ENCODE measurements around the gene XCR1. TPM values are rescaled to one million over a fixed set of nuclear protein-coding genes. Genes with fewer than 3 reads are reported as not detected.
A peak's percentile ranks its signal among the peaks of the same experiment; 100 is the strongest.
"Not testable (repeated sequence)": the region's sequence is repeated elsewhere in the genome, so short reads cannot be mapped to it uniquely, and the experiment has no call there.

Gene XCR1
- total RNA-seq, 2 experiments from 2014 or later: not detected

GRCh38 chr3:46061887-46062286 lies 34.6 kb upstream of the XCR1 start:
- no peaks in the 10 kb centered on the region for H3K9me3 Mint-ChIP-seq (ENCODE audit: insufficient read depth)
- no peak overlapping the region for H3K4me3 Mint-ChIP-seq
- ChIA-PET CTCF (interaction anchor here (8.9 kb wide), 1 partner anchor 17 kb away, joined by 129 read pairs; no protein-coding TSS in a partner anchor), POLR2A (no interaction called here)
- H3K27me3 Mint-ChIP-seq (ENCODE audit: low read depth): peaks cover 47% of the 10 kb centered on the region
- ATAC-seq: no peak
- no peak for DNase-seq
- H3K4me1 Mint-ChIP-seq (ENCODE audit: low read depth): peaks cover 25% of the 10 kb centered on the region
- no peaks in the 10 kb centered on the region for H3K36me3 Mint-ChIP-seq (ENCODE audit: low read depth)
- H3K27ac Mint-ChIP-seq: no peak overlapping the region

DNA sequence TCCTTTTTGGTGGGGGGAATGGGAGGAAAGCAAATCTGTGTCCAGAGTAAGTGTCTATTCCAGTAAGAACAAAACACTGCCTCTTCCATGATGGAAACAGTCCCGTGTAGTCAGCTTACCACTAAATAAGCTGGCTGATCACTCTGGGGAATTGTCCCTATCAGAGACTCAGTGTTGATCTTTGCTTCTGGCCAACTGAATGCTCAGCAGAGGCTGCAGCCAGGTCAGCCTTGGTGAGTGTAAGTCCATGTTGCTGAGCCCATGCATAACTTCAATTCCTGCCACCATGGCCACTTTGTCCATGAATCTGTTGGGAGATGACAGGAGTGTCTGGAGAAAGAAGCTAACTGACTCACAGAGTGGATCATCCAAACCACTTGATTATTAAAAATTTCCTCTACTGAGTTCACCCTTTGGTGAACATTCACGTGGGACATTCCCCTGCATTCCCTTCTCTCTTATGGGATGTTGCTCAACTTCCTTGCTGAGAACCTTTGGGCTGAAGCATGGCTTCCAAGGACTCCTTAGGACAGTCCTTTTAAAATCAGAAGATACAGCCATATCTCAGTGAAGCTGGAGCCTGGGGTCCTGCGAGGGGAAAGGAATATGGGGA lies 33.9 kb upstream of the XCR1 start:
- ChIA-PET POLR2A (no interaction called here), CTCF (no interaction called here)
- peaks cover 47% of the 10 kb centered on the region for H3K27me3 Mint-ChIP-seq (ENCODE audit: low read depth)

GRCh38 chr3:46060551-46060950 lies 33.3 kb upstream of the XCR1 start:
- H3K4me3 Mint-ChIP-seq: no peak overlapping the region
- ATAC-seq (no peak), DNase-seq (no peak)
- no peaks in the 10 kb centered on the region for H3K9me3 Mint-ChIP-seq (ENCODE audit: insufficient read depth)
- peaks cover 13% of the 10 kb centered on the region for H3K4me1 Mint-ChIP-seq (ENCODE audit: low read depth)
- ChIA-PET POLR2A (no interaction called here), CTCF (no interaction called here)
- peaks cover 1% of the 10 kb centered on the region for H3K36me3 Mint-ChIP-seq (ENCODE audit: low read depth)
- no peak overlapping the region for H3K27ac Mint-ChIP-seq
- H3K27me3 Mint-ChIP-seq (ENCODE audit: low read depth): peaks cover 48% of the 10 kb centered on the region

More for the DNA sequence above, 33.9 kb upstream of the XCR1 start:
- peaks cover 20% of the 10 kb centered on the region for H3K4me1 Mint-ChIP-seq (ENCODE audit: low read depth)
- H3K36me3 Mint-ChIP-seq (ENCODE audit: low read depth): no peaks in the 10 kb centered on the region
- H3K27ac Mint-ChIP-seq: no peak overlapping the region
- H3K4me3 Mint-ChIP-seq: no peak overlapping the region
- H3K9me3 Mint-ChIP-seq (ENCODE audit: insufficient read depth): no peaks in the 10 kb centered on the region
- DNase-seq (no peak), ATAC-seq (no peak)

- peaks cover 1% of the 10 kb centered on the region for H3K36me3 Mint-ChIP-seq (ENCODE audit: low read depth)
- ChIA-PET POLR2A (no interaction called here), CTCF (interaction anchor here (1.2 kb wide), 1 partner anchor 121 kb away, joined by 3 read pairs; no protein-coding TSS in a partner anchor)
- no peak for DNase-seq
- no peaks in the 10 kb centered on the region for H3K9me3 Mint-ChIP-seq (ENCODE audit: insufficient read depth)
- H3K4me1 Mint-ChIP-seq (ENCODE audit: low read depth): peaks cover 4% of the 10 kb centered on the region
- no peak overlapping the region for H3K27ac Mint-ChIP-seq
- ATAC-seq: no peak
- H3K27me3 Mint-ChIP-seq (ENCODE audit: low read depth): peaks cover 56% of the 10 kb centered on the region
- H3K4me3 Mint-ChIP-seq: no peak overlapping the region
Observed at GRCh38 chr3:46059432-46059831, 32.1 kb upstream of the XCR1 start.

- H3K27me3 Mint-ChIP-seq (ENCODE audit: low read depth): peaks cover 58% of the 10 kb centered on the region
- ChIA-PET CTCF (interaction anchor here (1.2 kb wide), 1 partner anchor 120 kb away, joined by 3 read pairs; no protein-coding TSS in a partner anchor), POLR2A (no interaction called here)
- H3K4me3 Mint-ChIP-seq: no peak overlapping the region
- H3K4me1 Mint-ChIP-seq (ENCODE audit: low read depth): no peaks in the 10 kb centered on the region
- H3K27ac Mint-ChIP-seq: no peak overlapping the region
- no peak for DNase-seq
- no peaks in the 10 kb centered on the region for H3K9me3 Mint-ChIP-seq (ENCODE audit: insufficient read depth)
- no peak for ATAC-seq
- peaks cover 1% of the 10 kb centered on the region for H3K36me3 Mint-ChIP-seq (ENCODE audit: low read depth)
Observed at GRCh38 chr3:46058981-46059380, 31.7 kb upstream of the XCR1 start.

GRCh38 chr3:46057716-46058115 lies 30.4 kb upstream of the XCR1 start:
- CTCF ChIA-PET: interaction anchor here (1.0 kb wide), 1 partner anchor 119 kb away, joined by 3 read pairs; no protein-coding TSS in a partner anchor
- Mint-ChIP-seq H3K27ac (no peak overlapping the region), H3K4me3 (no peak overlapping the region), H3K36me3 (ENCODE audit: low read depth) (peaks cover 1% of the 10 kb centered on the region), H3K4me1 (ENCODE audit: low read depth) (no peaks in the 10 kb centered on the region), H3K9me3 (ENCODE audit: insufficient read depth) (no peaks in the 10 kb centered on the region), H3K27me3 (ENCODE audit: low read depth) (peaks cover 63% of the 10 kb centered on the region)
- ATAC-seq (no peak), DNase-seq (no peak)
- POLR2A ChIA-PET: no interaction called here

DNA sequence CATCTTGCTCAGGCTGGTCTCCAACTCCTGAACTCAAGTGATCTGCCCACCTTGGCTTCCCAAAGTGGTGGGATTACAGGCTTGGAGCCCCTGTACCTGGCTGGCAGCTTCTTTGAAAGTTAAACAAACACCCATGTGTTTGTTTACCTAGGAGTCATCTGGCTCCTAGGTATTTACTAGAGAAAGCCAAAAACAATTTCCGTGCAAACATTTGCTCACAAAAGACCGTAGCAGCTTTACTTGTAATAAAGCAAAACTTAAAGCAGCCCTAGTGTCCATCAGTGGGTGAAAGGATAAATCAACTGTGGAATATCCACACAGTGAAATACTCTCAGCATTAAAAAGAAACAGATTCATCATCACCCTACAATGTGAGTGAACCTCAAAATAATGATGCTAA lies 29.4 kb upstream of the XCR1 start:
- Mint-ChIP-seq H3K27ac (no peak overlapping the region), H3K4me1 (ENCODE audit: low read depth) (no peaks in the 10 kb centered on the region), H3K27me3 (ENCODE audit: low read depth) (peaks cover 58% of the 10 kb centered on the region), H3K9me3 (ENCODE audit: insufficient read depth) (no peaks in the 10 kb centered on the region), H3K36me3 (ENCODE audit: low read depth) (peaks cover 1% of the 10 kb centered on the region), H3K4me3 (no peak overlapping the region)
- ATAC-seq (no peak), DNase-seq (no peak)
- CTCF ChIA-PET: interaction anchor here (0.5 kb wide), 1 partner anchor 1117 kb away, joined by 3 read pairs; no protein-coding TSS in a partner anchor
- POLR2A ChIA-PET: no interaction called here

DNA sequence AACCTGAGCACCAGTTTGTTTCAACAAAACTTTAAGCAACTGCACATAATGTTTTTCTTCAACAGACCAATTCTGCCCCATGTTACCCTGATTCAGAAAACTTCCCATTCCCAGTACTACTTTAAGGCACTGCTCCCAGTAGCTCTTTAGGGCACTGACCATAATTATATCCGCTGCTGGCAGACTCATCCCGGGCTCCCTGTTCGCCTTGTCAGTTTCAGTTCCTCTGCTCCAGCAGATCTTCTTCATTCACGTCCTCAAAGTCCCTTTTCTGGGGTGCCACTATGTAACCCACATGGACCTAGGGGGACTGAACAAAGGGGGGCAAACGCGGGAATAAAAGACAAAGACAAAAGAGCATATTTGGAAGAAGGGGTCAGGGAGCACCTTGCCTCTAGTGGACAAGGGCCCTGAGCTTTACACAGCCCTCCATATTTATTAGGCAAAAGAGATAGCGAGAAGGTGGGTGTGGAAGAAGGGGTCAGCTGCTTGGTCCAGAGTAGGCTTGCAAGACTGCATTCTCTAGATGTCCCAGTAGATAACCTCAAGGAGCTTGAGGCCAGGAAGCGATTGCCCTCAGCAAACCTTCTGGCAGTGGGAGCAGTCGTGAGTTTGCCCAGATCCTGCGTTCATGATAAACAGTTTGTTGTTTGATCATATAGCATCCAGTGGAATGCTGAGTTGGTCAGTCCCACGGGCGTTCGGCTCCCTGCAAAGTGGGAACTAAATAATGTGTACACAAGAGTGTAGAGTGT lies 26.7 kb upstream of the XCR1 start:
- POLR2A ChIA-PET; CTCF ChIA-PET; H3K9me3 Mint-ChIP-seq (ENCODE audit: insufficient read depth); H3K4me3 Mint-ChIP-seq; H3K27ac Mint-ChIP-seq; ATAC-seq; H3K4me1 Mint-ChIP-seq (ENCODE audit: low read depth); H3K36me3 Mint-ChIP-seq (ENCODE audit: low read depth); DNase-seq: not testable (repeated sequence)
- peaks cover 57% of the 10 kb centered on the region for H3K27me3 Mint-ChIP-seq (ENCODE audit: low read depth)

- H3K36me3 Mint-ChIP-seq (ENCODE audit: low read depth); ATAC-seq; POLR2A ChIA-PET; H3K27ac Mint-ChIP-seq; DNase-seq; H3K4me1 Mint-ChIP-seq (ENCODE audit: low read depth); H3K4me3 Mint-ChIP-seq; CTCF ChIA-PET; H3K9me3 Mint-ChIP-seq (ENCODE audit: insufficient read depth): not testable (repeated sequence)
- peaks cover 57% of the 10 kb centered on the region for H3K27me3 Mint-ChIP-seq (ENCODE audit: low read depth)
Observed at GRCh38 chr3:46053265-46053664, 26.0 kb upstream of the XCR1 start.

DNA sequence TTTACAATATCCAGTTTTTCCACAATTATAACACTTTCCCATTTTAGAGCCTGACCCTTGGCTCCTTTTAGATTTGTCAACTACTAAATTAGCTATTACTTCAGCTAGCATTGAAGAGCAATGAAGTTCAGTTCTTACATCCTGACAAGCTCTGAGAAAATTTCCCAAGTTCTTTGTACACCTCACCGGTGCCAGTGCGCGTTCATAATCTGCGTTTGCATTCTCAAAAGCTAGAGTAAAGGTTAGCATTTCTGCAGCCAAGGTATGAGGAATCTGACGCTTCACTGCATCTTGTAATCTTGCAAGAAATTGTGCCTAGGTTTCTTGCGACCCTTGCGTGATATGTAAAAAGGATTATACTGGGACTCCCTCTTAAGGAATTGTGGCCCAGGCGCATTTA lies 25.2 kb upstream of the XCR1 start:
- peaks cover 3% of the 10 kb centered on the region for H3K9me3 Mint-ChIP-seq (ENCODE audit: insufficient read depth)
- ATAC-seq (no peak), DNase-seq (no peak)
- ChIA-PET CTCF (no interaction called here), POLR2A (no interaction called here)
- H3K4me1 Mint-ChIP-seq (ENCODE audit: low read depth): peaks cover 11% of the 10 kb centered on the region
- H3K4me3 Mint-ChIP-seq: no peak overlapping the region
- H3K36me3 Mint-ChIP-seq (ENCODE audit: low read depth): peaks cover 4% of the 10 kb centered on the region
- H3K27ac Mint-ChIP-seq: no peak overlapping the region
- H3K27me3 Mint-ChIP-seq (ENCODE audit: low read depth): peaks cover 50% of the 10 kb centered on the region

- CTCF ChIA-PET: interaction anchor here (1.1 to 2.7 kb wide), 3 partner anchors 20 to 110 kb away, joined by 6 to 7 read pairs (median 7); no protein-coding TSS in a partner anchor
- no peak for DNase-seq
- no peak overlapping the region for H3K27ac Mint-ChIP-seq
- ATAC-seq: no peak
- peaks cover 21% of the 10 kb centered on the region for H3K9me3 Mint-ChIP-seq (ENCODE audit: insufficient read depth)
- POLR2A ChIA-PET: no interaction called here
- H3K4me3 Mint-ChIP-seq: no peak overlapping the region
- peaks cover 19% of the 10 kb centered on the region for H3K36me3 Mint-ChIP-seq (ENCODE audit: low read depth)
- peaks cover 32% of the 10 kb centered on the region for H3K27me3 Mint-ChIP-seq (ENCODE audit: low read depth)
- H3K4me1 Mint-ChIP-seq (ENCODE audit: low read depth): peaks cover 43% of the 10 kb centered on the region
Observed at GRCh38 chr3:46049093-46049492, 21.8 kb upstream of the XCR1 start.

DNA sequence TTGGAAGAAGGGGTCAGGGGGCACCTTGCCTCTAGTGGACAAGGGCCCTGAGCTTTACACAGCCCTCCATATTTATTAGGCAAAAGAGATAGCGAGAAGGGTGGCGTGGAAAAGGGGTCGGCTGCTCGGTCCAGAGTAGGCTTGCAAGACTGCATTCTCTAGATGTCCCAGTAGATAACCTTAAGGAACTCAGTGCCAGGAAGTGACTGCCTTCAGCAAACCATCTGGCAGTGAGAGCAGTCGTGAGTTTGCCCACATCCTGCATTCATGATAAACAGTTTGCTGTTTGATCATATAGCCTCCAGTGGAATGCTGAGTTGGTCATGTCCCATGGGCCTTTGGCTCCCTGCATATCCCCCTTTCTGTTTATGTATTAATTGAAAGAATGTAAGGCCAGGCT lies 18.9 kb upstream of the XCR1 start:
- H3K4me3 Mint-ChIP-seq: peak overlapping the region; percentile 23
- H3K27me3 Mint-ChIP-seq (ENCODE audit: low read depth): peaks cover 27% of the 10 kb centered on the region
- CTCF ChIA-PET: interaction anchor here (0.9 to 1.9 kb wide), 3 partner anchors 19 to 284 kb away, joined by 3 to 5 read pairs (median 4); no protein-coding TSS in a partner anchor
- H3K27ac Mint-ChIP-seq: peak overlapping the region; percentile 73
- H3K36me3 Mint-ChIP-seq (ENCODE audit: low read depth): peaks cover 33% of the 10 kb centered on the region
- POLR2A ChIA-PET: interaction anchor here (0.6 kb wide), 1 partner anchor 175 kb away, joined by 3 read pairs; no protein-coding TSS in a partner anchor
- DNase-seq: peak; percentile 69
- H3K9me3 Mint-ChIP-seq (ENCODE audit: insufficient read depth): peaks cover 32% of the 10 kb centered on the region
- ATAC-seq: peak; percentile 82
- H3K4me1 Mint-ChIP-seq (ENCODE audit: low read depth): peaks cover 43% of the 10 kb centered on the region

Measured in activated CD8-positive, alpha-beta T cell treated with anti-CD3 and anti-CD28 coated beads, Interleukin-2, amount 10 ng/mL, durations not matched to agents 7 days and 5 days (primary cell).